Stimulated activated CD4-positive, alpha-beta T cell treated with anti-CD3 and anti-CD28 coated beads, Interleukin-4, amount 100 ng/mL, for 48 hours (primary cell): Measurements from ENCODE around the gene NCOA6.
A peak's percentile ranks its signal among the peaks of the same experiment; 100 is the strongest.
"Not testable (repeated sequence)": the region's sequence is repeated elsewhere in the genome, so short reads cannot be mapped to it uniquely, and the experiment has no call there.

Experiments used
- DNase-seq, 2 donors: peaks; one replicate each; pipeline ENCODE4 v3.0.0-alpha.2; 2020; ENCODE audit warnings: low read depth in 2 of 2

Gene NCOA6

DNA sequence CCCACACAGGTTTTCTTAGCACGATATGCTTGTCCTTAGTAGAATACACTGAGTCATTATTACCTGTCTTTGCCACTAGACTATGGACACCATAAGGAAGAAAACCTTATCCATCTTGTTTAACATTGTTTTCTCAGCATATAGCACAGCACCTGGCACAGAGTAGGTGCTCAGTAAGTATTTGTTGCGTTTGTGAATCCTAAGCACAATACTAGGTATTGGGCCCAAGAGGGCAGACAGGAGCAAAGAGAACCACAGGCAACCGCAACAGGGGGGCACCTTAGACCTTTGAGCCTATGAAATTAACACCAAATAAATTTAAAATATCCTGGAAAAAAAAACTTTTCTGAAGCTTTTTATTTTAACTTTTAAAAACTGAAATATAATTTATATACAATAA is 3.7 kb upstream of the NCOA6 start:
- DNase-seq, result no peak

- DNase-seq, result peak; percentile 62
These were observed 483 bp downstream of the NCOA6 start for GRCh38 chr20:34824806-34825529.

- DNase-seq, result peak; percentile 66 to 76
These were observed 1.0 kb downstream of the NCOA6 start for GRCh38 chr20:34824452-34824805.

DNA sequence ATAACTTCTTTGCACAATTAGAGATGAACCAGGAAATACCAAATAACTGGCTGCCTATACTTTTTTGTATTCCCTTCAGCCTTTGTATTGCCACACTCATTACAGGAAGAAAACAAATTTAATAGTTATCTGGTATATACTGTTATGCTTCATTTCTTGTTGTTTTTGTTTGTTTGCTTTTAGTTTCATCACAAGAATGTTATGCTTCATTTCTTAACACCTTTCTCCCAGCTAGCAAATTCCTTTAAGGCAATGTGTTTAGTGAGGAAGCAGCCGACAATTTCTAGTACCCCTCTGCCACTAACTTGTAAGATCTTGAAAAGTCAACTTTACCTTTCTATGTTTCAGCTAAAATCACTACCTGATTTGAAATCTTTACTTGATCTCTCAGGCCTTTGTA is 1.4 kb downstream of the NCOA6 start:
- no peak for DNase-seq

DNA sequence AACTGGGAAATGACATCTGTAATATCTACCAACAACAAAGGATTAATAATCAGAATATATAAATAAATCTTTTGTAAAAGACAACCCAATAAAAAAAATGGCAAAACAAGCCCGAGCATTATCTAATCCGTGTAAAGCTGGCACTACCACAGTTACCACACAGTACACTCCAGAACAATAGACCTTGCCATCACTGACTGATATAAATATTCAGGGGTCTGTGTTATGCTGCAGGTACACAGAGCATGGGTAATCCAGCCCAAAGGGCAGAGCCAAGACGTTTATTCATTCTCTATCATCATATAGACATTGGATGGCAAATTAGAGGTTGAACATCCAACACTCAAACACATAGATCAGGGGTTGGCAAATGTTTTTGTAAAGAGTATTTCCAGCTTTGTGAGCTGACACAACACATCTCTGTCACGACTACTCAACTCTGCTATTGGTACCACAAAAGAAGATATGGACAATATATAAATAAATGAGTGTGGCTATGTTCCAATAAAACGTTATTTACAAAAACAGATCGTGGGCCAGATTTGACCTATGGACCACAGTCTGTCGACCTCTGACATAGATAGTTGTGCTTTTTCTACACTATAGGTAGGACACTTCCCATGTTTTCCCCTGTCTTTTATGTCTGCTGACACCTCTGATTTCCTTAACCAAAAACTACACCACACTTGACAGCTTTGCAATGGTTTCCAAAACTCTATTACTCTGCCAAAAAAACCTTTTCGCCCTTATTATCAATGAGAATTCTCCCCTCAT is 4.5 kb downstream of the NCOA6 start:
- no peak for DNase-seq

GRCh38 chr20:34817801-34818200 is 7.7 kb downstream of the NCOA6 start:
- no peak for DNase-seq

GRCh38 chr20:34817072-34817471 is 8.4 kb downstream of the NCOA6 start:
- DNase-seq, result no peak

DNA sequence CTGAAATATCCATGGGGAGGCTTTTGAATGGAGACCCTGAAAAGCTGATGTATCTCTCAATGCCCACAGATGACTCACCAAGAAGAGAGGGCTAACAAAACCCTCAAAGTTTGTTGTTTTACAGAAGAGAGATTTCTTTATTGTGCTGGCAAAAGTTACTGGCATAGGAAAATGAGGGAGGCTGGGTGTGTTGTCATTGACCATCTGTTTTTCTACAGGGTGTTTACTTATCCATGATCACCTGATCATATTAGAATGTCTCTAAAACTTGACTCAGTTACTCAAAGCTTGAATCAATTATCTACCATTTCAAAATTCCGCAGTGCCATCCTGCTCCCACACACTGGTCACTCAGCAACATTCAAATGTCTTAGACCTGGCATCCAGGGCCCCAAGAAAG is 9.8 kb downstream of the NCOA6 start:
- no peak for DNase-seq

DNA sequence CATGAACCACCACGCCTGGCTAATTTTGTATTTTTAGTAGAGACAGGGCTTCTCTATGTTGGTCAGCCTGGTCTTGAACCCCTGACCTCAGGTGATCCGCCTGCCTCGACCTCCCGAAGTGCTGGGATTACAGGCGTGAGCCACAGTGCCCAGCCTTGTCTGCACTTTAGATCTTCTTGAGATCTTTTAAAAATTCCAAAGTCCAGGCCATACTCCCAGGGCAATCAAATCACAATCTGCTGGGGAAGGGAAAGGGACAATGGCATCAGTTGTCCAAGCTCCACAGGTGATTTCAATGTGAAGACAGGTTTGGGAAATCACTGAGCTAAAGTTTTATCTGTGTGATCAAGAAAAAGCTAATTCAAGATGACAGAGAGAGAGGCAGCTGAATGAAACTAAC is 16.9 kb downstream of the NCOA6 start:
- no peak for DNase-seq

- DNase-seq, result not testable (repeated sequence)
These were observed 17.4 kb downstream of the NCOA6 start for GRCh38 chr20:34807944-34808465.

DNA sequence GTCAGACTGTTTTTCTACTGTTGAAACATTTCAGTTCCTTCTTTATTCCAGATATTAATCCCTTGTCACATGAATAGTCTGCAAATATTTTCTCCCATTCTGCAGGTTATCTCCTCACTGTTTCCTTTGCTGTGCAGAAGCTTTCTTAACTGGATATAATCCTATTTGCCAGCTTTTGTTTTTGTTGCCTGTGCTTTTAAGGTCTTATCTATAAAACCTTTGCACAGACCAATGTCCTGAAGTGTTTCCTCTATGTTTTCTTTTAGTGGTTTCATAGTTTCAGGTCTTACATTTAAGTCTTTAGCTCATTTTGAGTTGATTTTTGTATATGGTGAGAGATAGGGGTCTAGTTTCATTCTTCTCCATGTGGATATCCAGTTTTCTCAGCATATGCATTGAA is 19.2 kb downstream of the NCOA6 start:
- no peak for DNase-seq

- no peak for DNase-seq
These were observed 26.6 kb downstream of the NCOA6 start for GRCh38 chr20:34798871-34799270.

- DNase-seq, result no peak
These were observed 27.1 kb downstream of the NCOA6 start for GRCh38 chr20:34798328-34798727.

GRCh38 chr20:34797012-34797995 is 28.1 kb downstream of the NCOA6 start:
- no peak for DNase-seq

DNA sequence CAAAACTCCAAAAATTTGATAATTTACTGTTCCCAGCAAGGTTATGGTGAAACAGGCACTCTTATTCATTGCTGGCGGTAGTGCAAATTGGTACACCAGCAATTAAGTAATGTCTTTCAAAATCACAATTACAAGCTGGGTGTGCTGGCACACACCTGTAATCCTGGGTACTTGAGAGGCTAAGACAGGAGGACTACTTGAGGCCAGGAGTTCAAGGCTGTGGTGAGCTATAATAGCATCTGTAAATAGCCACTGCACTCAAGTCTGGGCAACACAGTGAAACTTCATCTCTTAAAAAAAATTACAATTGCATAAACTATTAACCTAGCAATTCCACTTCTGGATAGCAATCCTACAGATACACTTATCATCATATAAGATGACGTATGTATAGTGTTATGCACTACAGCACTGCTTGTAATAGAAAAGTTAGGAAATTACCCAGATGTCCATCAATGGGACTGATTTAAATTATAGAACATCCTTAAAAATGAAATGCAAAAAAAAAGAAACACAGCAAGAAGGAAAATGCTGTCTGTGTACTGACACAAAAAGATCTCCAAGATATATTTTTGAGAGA is 31.4 kb downstream of the NCOA6 start:
- no peak for DNase-seq

- no peak for DNase-seq
These were observed 32.6 kb downstream of the NCOA6 start for GRCh38 chr20:34792687-34793363.

DNA sequence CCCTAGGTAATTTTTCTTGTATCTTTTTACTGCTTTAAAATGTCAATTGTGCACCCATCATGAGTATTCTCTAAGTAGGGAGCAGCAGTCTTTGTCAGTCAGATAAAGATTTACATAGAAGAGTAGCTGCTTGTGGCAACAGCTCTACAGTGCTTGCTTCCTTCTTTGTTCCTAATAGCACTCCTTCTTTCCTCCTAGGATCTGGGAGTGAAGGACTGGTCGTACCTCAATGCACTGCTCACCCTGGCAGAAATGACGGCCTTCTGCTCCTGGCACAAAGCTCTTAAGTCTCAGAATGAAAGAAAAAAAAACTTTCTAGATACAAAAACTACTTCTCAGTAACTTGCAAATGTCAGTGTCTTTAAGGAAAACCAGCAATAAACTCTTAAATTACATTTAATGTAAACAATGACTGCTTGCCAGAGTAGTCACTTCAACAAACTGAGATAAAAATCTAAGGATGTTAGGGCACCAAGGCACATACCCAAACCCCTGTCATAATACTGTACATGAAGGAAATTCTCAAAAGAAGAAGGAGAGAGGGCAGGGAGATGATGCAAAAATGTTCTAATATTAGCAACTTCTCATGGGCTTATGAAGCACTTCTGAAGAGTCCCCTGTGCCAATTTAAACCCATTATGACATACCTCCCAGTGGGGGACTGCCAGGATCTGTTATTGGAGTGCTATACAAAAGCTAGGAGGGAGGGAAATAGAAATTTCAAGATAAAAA is 34.0 kb downstream of the NCOA6 start:
- DNase-seq, result no peak

GRCh38 chr20:34781220-34781619 is 44.2 kb downstream of the NCOA6 start:
- DNase-seq, result no peak

DNA sequence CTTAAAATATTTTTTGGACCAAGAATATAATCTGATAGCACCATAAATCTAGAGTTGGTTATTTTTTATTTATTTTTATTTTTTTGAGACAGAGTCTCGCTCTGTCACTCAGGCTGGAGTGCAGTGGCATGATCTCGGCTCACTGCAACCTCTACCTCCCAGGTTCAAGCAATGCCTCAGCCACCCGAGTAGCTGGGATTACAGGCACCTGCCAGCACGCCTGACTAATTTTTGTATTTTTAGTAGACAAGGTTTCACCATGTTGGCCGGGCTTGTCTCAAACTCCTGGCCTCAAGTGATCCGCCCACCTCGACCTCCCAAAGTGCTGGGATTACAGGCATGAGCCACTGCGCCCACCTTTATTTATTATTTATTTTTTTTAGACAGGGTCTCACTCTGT is 45.2 kb downstream of the NCOA6 start:
- not testable (repeated sequence) for DNase-seq

DNA sequence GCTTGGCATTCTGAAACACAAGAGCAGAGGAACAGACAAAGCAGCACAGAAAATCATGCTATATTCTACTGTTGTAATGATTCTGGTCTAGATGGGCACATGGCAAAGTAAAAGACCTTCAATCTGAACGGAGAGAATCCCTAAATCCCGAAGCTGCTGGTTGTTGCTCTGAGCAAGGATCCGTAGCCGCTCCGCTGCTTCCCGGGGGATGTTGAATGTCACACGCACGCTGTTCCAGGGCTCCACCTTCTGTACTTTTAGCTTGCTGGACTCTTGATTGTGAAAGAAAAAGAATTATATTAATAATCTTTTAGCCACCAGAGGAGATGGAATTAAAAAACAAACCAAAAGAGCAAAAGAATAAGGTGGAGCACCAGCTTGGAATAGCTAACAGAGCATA is 49.3 kb downstream of the NCOA6 start:
- DNase-seq, result no peak
